Activated naive CD8-positive, alpha-beta T cell treated with anti-CD3 and anti-CD28 coated beads for 36 hours (primary cell): ENCODE results near the gene TAF11L2. TPM values are rescaled to one million over a fixed set of nuclear protein-coding genes. Genes with fewer than 3 reads are reported as not detected.
"Not testable (repeated sequence)": the region's sequence is repeated elsewhere in the genome, so short reads cannot be mapped to it uniquely, and the experiment has no call there.

Source experiments
- DNase-seq: peaks from one replicate; pipeline ENCODE4 v3.0.0; 2021
- H3K27ac Mint-ChIP-seq: one replicate; pipeline ENCODE4 v1.8.0; 2022; ENCODE audit warnings: mild to moderate bottlenecking, moderate library complexity, mixed read lengths
- H3K27me3 Mint-ChIP-seq: one replicate; pipeline ENCODE4 v1.8.0; 2022; ENCODE audit warnings: mild to moderate bottlenecking, mixed read lengths
- H3K36me3 Mint-ChIP-seq: one replicate; pipeline ENCODE4 v1.8.0; 2021; ENCODE audit warnings: mild to moderate bottlenecking, mixed read lengths
- H3K4me1 Mint-ChIP-seq: one replicate; pipeline ENCODE4 v1.8.0; 2021; ENCODE audit warnings: mixed read lengths
- H3K4me3 Mint-ChIP-seq: one replicate; pipeline ENCODE4 v1.8.0; 2022; ENCODE audit warnings: mild to moderate bottlenecking, moderate library complexity, mixed read lengths
- H3K9me3 Mint-ChIP-seq: one replicate; pipeline ENCODE4 v1.8.0; 2022; ENCODE audit warnings: mixed read lengths
- total RNA-seq, 2 experiments: library from RNA; stranded (reverse); gene quantifications; one replicate each; pipeline ENCODE4 v1.2.3, GENCODE V29; 2021

TAF11L2 gene
- total RNA-seq, 2 experiments from 2014 or later: not detected

- Mint-ChIP-seq H3K36me3 (no peaks in the 10 kb centered on the region), H3K27me3 (no peaks in the 10 kb centered on the region), H3K9me3 (peaks cover 5% of the 10 kb centered on the region), H3K4me3 (no peak overlapping the region), H3K4me1 (no peaks in the 10 kb centered on the region), H3K27ac (no peak overlapping the region)
- no peak for DNase-seq
These were observed 585 bp upstream of the TAF11L2 start for GRCh38 chr5:17497446-17497845.

- Mint-ChIP-seq H3K4me3 (no peak overlapping the region), H3K27me3 (no peaks in the 10 kb centered on the region), H3K36me3 (no peaks in the 10 kb centered on the region), H3K27ac (no peak overlapping the region), H3K9me3 (no peaks in the 10 kb centered on the region), H3K4me1 (no peaks in the 10 kb centered on the region)
- DNase-seq: no peak
These were observed 13.8 kb downstream of the TAF11L2 start for GRCh38 chr5:17511775-17512325.

GRCh38 chr5:17517526-17517925 is 19.5 kb downstream of the TAF11L2 start:
- not testable (repeated sequence) for H3K4me1 Mint-ChIP-seq, H3K27me3 Mint-ChIP-seq, DNase-seq, H3K36me3 Mint-ChIP-seq, H3K9me3 Mint-ChIP-seq, H3K27ac Mint-ChIP-seq, H3K4me3 Mint-ChIP-seq

GRCh38 chr5:17518067-17518466 is 20.0 kb downstream of the TAF11L2 start, which contains the start of gene TAF11L3:
TSS of gene TAF11L3 (plus strand) at chr5:17518367.
- not testable (repeated sequence) for H3K27me3 Mint-ChIP-seq, H3K4me1 Mint-ChIP-seq, H3K36me3 Mint-ChIP-seq, H3K27ac Mint-ChIP-seq, H3K4me3 Mint-ChIP-seq, DNase-seq, H3K9me3 Mint-ChIP-seq

GRCh38 chr5:17519508-17519907 is 21.5 kb downstream of the TAF11L2 start:
- H3K27me3 Mint-ChIP-seq, H3K4me1 Mint-ChIP-seq, DNase-seq, H3K9me3 Mint-ChIP-seq, H3K36me3 Mint-ChIP-seq, H3K27ac Mint-ChIP-seq, H3K4me3 Mint-ChIP-seq: not testable (repeated sequence)

- not testable (repeated sequence) for H3K27me3 Mint-ChIP-seq
These were observed 23.5 kb downstream of the TAF11L2 start, which contains the start of gene TAF11L4 for GRCh38 chr5:17521501-17521900. TSS of gene TAF11L4 (plus strand) at chr5:17521801.

GRCh38 chr5:17524935-17525334 is 26.9 kb downstream of the TAF11L2 start, which contains the start of gene TAF11L5:
TSS of gene TAF11L5 (plus strand) at chr5:17525235.
- not testable (repeated sequence) for H3K36me3 Mint-ChIP-seq, H3K4me1 Mint-ChIP-seq, H3K27ac Mint-ChIP-seq, H3K27me3 Mint-ChIP-seq, DNase-seq, H3K9me3 Mint-ChIP-seq, H3K4me3 Mint-ChIP-seq

More at GRCh38 chr5:17521501-17521900, 23.5 kb downstream of the TAF11L2 start, which contains the start of gene TAF11L4:
- not testable (repeated sequence) for H3K36me3 Mint-ChIP-seq, H3K9me3 Mint-ChIP-seq, H3K4me3 Mint-ChIP-seq, H3K4me1 Mint-ChIP-seq, DNase-seq, H3K27ac Mint-ChIP-seq

- not testable (repeated sequence) for H3K36me3 Mint-ChIP-seq, DNase-seq
These were observed 28.5 kb downstream of the TAF11L2 start for GRCh38 chr5:17526504-17526903.

GRCh38 chr5:17528369-17528768 is 30.3 kb downstream of the TAF11L2 start, which contains the start of gene TAF11L6:
TSS of gene TAF11L6 (plus strand) at chr5:17528669.
- H3K27me3 Mint-ChIP-seq, H3K36me3 Mint-ChIP-seq, H3K4me1 Mint-ChIP-seq: not testable (repeated sequence)

More at GRCh38 chr5:17526504-17526903, 28.5 kb downstream of the TAF11L2 start:
- H3K4me1 Mint-ChIP-seq, H3K27ac Mint-ChIP-seq, H3K27me3 Mint-ChIP-seq, H3K9me3 Mint-ChIP-seq, H3K4me3 Mint-ChIP-seq: not testable (repeated sequence)

More at GRCh38 chr5:17528369-17528768, 30.3 kb downstream of the TAF11L2 start, which contains the start of gene TAF11L6:
- not testable (repeated sequence) for H3K4me3 Mint-ChIP-seq, H3K27ac Mint-ChIP-seq, H3K9me3 Mint-ChIP-seq, DNase-seq

Other genes with a start within 250 kb of the TAF11L2 start
- not detected for gene TAF11L3, start 20.1 kb downstream of the TAF11L2 start, total RNA-seq
- not detected for gene TAF11L4, start 23.6 kb downstream of the TAF11L2 start, total RNA-seq
- gene TAF11L5, start 27.0 kb downstream of the TAF11L2 start, total RNA-seq: not detected
- not detected for gene TAF11L6, start 30.4 kb downstream of the TAF11L2 start, total RNA-seq
- gene TAF11L7, start 87.5 kb downstream of the TAF11L2 start, total RNA-seq: not detected
- not detected for gene TAF11L8, start 92.7 kb downstream of the TAF11L2 start, total RNA-seq
- not detected for gene TAF11L9, start 96.2 kb downstream of the TAF11L2 start, total RNA-seq
- gene TAF11L10, start 99.6 kb downstream of the TAF11L2 start, total RNA-seq: not detected
- gene TAF11L11, start 106.0 kb downstream of the TAF11L2 start, total RNA-seq: not detected
- gene TAF11L12, start 112.2 kb downstream of the TAF11L2 start, total RNA-seq: not detected
- not detected for gene TAF11L13, start 133.9 kb downstream of the TAF11L2 start, total RNA-seq
- not detected for gene TAF11L14, start 136.2 kb downstream of the TAF11L2 start, total RNA-seq